Stimulated activated CD4-positive, alpha-beta T cell treated with anti-CD3 and anti-CD28 coated beads, Interleukin-1b, Interleukin-23, amount 100 ng/mL, for 4 hours (primary cell): ENCODE measurements around the gene SECISBP2.

Source experiments
- DNase-seq, 2 donors: peaks; one replicate each; pipeline ENCODE4 v3.0.0-alpha.2; 2020; ENCODE audit warnings: low read depth in 2 of 2

The SECISBP2 gene

DNA sequence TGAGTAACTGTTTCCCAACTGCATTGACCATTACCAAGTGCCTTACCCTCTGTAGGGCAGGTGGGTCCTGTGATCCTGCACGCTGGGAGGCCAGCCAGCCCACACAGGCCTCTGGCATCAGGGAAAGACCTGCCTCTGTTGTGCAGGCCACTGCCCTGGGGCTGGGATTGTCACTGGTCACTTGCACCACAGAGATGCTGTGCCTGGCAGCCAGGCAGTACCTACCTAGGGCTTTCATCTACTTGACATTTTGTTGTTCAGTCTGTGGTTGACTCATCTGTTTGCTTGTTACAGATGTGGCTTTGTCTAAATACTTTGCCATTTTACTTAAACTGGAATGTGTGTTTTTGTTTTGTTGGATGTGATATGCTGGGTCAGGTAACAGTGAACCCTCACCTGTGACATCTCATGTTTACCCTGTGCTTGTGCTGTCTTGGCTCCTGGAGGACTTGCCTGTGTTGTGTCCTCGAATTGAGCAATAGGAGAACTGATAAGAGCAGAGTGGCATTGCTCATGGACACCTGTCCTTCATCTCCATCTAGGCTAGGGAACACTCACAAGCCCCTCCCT, 32.8 kb downstream of the SECISBP2 start:
- DNase-seq = no peak

DNA sequence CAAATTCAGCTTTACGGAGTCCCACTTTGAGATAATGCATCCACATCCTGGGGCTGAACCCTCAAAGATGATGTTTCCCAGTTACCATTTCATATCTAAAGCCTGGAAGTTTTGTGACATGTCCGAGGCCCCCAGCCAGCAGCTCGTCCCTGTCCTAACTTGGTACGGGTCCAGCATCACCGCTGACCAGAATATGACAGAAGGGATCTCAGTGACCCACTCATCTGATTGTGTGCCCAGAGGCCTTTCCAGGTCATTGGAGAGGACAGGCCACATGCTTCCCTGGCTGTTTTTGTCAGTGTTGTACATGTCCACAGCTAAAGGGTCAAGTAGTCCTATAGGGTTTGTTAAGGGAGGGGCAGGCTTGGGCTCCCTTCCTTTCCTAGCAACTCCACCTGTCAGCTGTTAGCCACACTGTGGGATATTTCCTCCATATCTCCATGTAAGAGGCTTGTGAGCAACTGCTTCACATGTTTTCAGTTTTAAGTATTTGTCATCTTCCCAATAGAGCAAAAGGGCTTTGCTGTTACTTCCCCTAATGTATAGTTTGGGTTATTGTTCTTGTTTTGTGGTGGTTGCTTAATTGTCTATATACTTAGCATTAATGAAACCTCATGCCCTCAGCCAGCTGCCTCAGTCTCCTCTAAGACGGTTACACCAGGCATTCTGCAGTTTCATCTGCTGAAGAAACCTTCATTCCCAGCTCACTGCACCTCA, 33.4 kb downstream of the SECISBP2 start:
- no peak for DNase-seq

DNA sequence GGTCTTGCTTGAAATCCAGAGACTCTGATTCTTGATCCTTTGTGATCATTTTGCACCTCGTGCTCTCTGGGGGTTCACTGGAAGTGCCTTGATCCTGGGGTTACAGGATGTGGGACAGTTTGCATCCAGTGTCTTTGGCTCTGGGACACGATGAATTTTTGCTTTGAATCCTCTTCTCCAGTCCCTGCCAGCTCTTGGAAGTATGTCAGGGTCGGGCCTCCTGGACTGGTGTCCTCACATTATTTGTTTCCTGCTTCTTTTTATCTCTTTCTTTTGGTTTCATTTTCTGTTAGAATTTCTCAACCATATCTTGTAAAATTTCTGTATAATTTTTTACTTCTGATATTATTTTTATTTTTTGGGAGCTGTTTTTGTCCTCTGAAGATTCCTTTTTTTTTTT, 34.2 kb downstream of the SECISBP2 start:
- no peak for DNase-seq

DNA sequence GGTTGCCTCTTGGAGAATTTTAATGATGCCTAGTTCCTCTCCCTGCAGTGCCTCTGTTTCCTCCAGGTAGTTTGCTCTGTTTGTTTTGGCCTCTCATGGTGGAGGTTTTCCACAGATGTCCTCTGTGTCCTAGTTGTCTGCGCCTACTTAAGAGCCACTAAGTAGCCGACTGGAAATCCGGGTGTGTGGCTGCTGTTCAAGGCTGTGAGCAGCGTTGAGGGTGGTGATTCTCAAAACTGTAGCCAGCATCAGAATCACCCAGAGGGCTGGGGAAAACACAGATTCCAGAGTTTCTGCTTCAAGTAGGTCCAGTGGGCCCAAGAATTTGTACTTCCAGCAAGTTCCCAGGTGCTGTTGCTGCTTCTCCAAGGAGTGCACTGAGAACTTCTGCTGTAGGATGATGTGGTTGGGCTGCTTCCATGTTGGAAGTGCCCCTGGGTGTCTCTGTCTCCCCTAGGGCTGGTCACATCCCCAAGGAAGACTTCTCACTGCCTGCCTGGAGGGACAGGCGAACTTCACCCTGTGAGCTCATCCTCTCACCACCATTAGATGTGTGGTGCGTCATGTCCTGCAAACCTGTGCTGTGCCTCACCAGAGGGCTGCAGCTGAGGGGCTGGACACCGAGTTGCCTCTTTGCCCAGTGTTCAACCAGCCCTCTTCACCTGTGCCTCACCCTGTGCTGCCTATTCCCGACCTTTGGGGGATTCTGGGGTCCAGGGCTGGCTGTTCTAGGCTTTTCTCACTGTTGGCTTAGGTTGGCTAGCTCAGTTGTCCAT, 34.8 kb downstream of the SECISBP2 start:
- no peak for DNase-seq

DNA sequence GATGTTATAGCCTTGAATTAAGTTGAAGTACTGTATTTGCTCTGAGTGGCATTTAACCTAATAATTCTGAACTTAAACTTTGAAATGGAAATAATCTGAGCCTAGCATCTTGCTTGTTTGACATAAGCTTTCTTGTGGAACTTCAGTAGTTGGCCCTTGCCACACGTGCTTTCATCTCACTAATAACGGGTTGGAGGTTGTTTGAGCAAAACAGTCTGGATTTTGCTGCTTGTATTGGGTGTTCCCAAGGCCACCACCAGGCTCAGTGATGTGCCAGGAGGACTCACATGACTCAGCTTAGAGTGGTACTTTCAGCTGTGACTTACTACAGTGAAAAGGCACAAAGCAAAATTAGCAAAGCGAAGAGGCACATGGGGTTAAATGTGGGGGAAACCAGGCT, 35.7 kb downstream of the SECISBP2 start:
- DNase-seq = no peak

DNA sequence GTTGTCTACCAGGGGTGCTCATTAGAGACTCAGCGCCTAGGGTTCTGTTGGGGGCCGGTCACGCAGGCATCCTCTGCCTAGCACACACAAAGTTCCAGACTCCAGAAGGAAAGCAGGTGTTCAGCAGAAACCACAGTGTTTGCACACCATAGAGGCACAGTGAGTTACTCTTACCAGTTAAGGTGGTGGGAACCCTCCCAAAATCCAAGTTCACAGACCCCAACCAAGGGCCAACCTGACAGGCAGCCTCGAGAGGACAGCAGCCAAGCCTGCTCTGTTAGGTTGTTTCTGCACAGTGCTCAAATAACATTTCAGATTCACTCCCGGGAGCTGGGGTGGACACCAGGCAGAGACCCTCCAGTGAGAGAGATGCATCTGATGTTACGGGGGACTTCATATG, 36.2 kb downstream of the SECISBP2 start:
- DNase-seq = no peak

DNA sequence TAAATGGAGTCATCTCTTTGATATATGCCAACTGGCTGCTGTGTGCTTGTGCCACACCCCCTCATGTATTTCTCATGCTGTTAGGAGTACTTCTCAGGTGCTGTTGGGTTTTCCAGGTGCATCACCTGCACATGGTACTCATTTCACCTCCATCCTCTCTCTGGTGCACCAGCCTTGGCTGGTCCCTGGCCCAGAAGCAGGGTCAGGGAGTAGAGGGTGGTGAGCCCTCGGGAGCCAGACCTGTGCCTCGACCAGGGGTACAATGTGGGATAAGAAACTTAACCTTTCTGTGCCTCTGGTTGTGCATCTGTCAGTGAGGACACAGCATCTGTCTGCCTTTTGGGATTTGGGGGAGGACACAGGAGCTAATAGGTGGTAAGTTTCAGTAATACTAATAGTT, 38.5 kb downstream of the SECISBP2 start:
- no peak for DNase-seq

DNA sequence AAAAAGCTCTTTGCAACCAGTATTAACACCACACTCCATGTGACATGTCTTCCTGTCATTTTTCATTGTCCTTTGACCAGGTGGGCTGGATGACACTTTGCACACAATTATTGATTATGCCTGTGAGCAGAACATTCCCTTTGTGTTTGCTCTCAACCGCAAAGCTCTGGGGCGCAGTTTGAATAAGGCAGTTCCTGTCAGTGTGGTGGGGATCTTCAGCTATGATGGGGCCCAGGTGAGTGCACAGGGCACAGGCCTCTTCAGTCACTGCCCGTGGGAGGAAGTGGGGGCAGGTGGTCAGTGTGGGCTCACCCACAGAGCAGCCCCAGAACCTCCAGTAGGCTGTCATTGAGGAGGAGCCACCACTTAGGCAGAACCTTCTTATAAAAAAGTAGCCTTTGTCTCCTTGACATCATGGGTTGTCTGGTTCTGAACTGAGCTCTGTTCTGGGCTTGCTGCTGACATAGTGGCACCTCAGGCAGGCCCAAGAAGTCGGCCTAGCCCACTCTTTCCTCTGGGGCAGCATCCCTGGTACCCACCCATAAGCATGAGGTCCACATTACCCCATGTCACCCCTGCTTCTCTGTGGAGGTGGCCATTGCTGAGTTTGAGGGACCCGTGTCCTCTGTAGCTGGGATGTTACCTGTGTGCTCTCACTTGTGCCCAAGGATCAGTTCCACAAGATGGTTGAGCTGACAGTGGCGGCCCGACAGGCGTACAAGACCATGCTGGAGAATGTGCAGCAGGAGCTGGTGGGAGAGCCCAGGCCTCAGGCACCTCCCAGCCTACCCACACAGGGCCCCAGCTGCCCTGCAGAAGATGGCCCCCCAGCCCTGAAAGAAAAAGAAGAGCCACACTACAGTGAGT, 39.3 kb downstream of the SECISBP2 start:
- DNase-seq = no peak

DNA sequence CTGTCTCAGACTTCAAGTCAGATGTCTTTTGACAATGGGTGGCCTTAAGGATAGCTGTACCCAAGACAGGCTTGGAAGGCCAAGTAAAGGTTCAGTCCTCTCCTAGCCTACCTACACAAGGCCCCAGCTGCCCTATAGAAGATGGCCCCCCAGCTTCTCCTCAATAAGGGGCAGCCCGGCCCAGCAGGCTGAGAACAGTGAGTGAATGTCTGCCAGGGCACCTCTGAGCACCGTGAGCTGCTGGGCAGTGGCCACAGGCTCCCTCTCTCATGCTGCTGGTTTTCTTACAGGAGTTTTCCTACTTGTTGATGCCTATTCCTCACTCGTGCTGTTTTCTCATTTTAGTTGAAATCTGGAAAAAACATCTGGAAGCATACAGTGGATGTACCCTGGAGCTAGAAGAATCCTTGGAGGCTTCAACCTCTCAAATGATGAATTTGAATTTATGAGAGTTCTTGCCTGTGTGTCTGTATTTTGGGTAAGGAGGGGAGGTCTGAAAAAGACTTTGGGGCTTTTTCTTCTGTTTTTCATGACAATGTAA, 40.1 kb downstream of the SECISBP2 start:
- DNase-seq = no peak

DNA sequence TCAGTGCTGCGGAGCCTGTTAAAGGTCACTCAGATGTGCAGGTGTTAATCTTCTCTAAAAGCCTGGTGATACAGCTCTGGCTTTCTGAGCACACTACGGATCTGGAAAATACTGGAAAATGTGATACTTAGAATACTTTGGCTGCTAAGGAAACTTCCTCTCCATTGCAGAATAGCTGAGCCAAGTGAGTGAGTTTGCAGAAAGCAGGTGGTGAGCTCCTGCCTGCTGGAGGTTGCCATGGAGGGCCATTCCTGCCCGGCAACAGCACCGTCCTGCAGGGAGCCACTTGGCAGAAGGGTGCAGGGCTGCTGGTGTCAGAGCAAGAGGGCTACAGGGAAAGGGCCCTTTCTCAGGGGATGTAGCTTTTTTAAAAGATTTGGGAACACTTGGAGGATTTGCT, 40.7 kb downstream of the SECISBP2 start:
- no peak for DNase-seq

DNA sequence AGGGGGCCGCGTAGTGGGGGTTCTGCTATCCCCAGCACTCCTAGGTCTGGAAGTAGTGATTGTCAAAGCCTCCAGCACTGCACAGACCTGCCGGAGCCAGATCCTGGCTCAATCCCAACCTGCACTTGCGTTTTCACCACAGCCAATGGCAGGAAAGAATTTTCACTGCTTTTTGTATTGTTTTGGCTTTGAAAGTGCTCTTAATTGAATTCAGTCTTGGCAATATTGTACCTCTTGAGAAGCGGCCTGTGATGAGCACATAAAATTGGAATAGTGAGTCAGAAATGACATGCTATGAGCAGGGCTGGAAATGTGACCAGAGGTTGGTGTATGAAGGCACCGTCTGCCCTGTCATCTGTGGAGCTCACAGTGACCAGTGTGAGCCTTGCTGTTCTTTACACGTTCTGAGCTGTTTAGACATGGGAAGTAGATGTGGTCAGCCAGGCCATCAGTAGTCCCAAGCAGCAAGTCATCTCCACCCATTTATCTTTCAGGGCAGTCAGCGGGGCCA, 41.5 kb downstream of the SECISBP2 start:
- no peak for DNase-seq

DNA sequence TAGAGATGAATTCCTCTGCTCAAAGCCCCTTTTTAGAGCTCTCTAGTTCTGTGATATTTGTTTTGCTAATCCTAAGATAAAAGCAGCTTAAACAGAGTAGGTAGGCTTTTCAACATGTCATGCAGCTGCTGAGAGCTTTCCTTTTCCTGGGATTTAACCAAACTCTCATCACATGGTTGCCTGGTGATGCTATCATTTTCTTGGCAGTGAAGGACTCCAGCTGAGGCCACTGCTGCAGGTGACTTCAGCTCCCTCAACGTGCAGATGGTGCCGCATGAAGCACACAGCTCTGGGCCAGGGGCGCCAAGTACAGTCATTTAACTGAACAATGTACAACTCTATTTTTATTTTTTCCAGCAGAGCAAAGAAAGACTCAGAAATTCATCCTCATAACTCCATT, 42.2 kb downstream of the SECISBP2 start:
- DNase-seq = no peak

DNA sequence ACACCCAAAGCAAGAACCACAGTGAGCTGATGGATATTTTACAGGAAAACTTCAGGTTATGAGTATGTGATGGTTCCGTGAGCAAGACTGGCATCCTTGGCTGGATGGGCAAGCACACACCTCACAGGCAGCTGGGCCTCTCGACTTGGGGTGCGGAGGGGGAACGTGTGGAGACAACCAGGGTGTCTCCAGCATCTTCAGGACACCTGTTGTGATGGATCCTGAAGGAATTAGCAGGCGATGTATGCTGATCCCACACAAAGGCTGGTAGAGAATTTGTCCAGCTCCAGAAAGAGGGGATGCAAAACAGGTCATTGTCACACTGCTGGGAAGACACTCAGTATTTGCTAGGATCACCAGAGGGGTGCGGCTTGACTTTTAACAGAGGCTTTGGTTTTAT, 42.7 kb downstream of the SECISBP2 start:
- DNase-seq = no peak

DNA sequence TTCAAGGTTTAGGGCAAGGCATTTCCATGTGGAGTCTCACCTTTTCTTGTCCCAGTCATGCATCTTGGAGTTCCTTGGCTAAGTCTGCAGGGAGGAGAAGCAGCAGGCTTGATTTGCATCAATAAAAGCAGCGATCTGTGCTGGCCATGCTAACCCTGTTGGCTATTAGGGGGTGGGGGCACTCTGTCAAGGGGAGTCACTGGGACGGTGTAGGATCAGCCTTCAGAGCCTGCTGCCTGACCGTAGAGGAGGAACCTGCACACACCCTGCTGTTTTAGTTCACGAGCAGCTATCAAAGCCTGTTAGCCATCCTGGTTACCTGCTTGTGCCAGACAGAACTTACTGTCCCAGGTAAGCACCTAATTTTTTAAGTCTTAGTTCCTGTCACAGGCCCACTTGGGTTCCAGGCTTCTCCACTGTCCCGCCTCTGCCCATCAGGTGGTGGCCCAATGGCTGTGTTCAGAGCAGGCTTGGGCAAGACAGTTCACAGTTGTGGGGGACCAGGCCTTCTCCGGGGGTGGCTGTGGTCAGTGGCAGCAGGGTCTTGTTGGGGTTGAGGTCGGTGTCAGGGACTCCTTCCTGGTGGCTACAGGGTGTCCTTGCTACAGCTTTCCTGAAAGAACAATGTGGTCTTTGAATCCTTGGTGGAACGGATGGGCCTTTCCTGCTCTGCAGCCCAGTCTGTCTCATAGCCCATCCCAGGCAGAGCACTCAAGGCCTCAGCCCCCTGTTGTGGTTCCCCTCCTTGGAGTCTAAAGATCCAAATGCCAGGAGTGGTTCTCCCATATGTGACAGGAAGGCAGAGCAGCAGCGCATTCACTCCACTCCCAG, 43.7 kb downstream of the SECISBP2 start:
- no peak for DNase-seq

DNA sequence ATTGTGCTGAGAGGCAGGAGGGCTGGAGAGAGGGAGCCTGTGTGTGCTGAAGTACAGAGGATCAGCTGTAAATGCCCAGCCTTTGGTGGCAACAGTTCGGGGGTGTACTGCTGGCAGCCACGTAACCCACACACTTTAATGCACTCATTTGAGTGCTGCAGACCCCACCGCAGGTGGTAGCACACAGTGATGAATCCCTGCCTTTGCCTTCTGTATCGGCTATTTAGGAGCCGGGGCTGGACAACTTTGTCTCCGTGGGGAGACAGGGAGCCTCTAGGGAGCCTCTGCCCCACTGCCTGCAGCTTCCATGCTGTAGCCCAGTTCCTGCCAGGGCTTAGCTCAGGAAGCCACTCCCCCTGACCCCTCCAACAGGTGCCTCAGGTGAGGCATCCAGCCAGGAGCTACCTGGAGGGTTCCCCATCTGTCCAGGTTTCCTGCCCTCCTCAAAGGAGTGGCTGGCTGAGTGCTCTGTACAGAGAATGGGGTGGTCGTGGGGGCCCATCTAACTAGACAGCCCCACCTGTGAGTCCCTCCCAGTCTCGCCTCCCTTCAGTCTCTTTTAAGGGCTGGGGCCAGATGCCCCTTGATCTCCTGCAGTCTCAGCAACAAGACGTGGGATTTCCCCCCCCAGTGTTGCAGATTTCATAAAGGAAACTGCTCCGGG, 44.5 kb downstream of the SECISBP2 start:
- DNase-seq = no peak

DNA sequence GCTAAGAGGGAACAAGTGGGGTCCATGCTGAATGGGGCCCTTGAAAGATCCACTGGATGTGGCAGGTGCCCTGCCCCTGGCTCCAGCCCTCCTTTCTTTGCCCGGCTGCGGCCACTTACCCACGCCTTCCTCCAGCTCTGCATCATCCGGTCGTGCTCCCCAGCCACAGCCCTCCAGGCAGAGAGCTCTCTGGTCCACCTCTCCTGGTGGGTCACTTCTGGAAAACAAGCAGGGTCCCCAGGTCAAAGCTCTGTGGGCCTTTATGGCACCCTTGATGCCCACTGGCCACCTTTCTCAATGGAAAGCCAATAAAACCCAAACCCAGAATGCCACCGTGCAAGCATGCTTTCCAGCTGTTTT, 45.0 kb downstream of the SECISBP2 start:
- no peak for DNase-seq

DNA sequence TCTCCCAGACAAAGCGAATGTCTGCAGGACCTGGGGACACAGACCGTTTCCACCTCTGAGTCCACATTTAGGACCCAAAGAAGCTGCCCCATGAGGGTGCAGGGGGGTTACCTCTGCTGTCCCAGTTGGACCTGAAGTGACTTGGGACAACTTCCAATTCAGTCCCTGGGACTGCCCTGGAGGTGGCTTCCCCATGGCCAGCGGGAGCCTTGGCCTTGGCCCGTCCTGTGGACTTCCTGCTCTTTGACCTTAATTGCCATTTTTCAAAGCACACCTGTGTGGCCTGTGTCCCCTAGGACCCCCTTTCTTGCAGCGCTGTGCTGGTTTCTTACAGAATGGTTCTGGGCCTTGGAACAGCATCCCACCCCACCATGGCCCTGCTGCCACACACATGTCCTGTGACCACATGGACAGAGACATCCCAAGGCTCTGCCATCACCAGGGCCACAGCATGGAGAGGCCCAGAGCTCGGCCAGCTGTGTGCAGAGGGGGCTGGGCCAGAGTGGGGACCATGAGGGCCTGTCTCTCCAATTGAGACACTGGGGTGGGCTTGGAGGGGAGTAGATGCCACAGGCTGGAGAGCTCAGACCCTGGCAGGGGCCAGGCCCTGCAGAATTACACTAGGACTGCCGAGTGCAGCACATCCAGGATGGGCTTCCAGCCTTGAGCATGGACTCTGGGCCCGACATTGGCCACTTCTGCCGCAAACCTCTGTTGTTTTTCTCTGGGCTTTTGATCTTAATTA, 45.8 kb downstream of the SECISBP2 start:
- DNase-seq = no peak

DNA sequence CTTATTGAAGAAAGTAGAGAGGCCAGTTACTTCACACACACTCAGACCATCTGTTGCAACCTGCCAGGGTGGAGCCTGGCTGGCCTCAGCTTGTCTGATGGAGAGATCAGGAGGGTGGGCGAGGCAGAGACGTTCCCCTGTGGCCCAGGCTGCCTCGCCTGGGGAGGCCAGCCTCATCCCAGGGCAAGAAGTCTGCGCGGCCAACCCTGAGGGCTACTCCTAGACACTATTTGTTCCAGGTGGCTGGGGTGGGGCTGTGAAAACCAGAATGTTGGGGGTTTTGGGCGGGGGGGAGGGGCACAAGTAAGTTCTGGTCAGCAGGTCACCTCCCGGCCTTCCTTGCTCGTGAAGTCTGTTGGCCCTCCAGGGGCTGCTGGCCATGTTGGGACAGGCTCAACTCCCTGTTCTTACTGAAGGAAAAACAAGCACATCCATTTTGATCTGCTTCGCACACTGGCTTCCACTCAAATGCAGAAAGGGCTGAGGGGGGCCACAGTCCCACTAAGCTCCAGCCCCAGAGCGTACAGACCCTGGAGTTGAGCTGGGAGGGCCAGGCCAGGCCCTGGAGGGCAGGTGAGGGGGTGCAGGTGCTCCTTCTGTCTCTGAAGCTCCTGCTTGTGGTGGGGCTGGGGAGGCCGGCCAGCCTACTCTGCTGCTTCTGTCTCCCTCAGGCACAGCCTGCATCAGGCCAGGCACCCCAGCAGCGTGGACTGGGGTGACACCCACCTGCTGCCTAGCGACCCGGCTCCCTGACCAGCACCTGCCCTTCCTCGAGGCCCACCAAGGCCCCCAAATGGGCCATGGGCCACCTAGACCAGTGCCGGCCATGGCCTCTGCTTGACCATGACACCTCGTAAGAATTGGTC, 46.6 kb downstream of the SECISBP2 start:
- no peak for DNase-seq

DNA sequence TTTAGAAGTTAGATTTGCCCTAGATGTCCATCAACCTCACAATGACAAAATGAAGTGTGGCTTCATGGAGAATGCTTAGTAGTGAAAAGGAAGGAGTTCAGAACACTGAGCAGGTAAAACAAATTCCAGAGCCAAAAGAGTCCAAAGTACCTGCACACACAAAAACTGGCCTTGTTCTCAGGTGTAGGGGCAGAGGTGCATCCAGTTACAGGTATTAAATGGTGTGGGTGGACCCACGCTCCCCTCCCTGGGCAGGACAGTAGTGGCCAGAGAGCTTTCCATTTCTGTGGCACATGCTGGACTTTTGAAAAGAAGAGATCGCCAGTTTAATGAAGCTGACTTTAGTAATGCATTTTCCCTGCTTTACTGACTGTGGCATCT, 47.2 kb downstream of the SECISBP2 start:
- DNase-seq = no peak
